HG03095 (cell line): Measurements from ENCODE around the gene RMDN2.

Experiments used
- ATAC-seq: cut with Tn5 transposase; IDR thresholded peaks from one replicate; pipeline ENCODE4 v1.9.1; 2021; ENCODE audit warnings: moderate library complexity; ENCODE audit not compliant: unreplicated experiment

Gene RMDN2

GRCh38 chr2:38037757-38038621 lies 112.9 kb downstream of the RMDN2 start:
- peak; percentile 80 for ATAC-seq

GRCh38 chr2:38038682-38039081 lies 113.6 kb downstream of the RMDN2 start:
- no peak for ATAC-seq

DNA sequence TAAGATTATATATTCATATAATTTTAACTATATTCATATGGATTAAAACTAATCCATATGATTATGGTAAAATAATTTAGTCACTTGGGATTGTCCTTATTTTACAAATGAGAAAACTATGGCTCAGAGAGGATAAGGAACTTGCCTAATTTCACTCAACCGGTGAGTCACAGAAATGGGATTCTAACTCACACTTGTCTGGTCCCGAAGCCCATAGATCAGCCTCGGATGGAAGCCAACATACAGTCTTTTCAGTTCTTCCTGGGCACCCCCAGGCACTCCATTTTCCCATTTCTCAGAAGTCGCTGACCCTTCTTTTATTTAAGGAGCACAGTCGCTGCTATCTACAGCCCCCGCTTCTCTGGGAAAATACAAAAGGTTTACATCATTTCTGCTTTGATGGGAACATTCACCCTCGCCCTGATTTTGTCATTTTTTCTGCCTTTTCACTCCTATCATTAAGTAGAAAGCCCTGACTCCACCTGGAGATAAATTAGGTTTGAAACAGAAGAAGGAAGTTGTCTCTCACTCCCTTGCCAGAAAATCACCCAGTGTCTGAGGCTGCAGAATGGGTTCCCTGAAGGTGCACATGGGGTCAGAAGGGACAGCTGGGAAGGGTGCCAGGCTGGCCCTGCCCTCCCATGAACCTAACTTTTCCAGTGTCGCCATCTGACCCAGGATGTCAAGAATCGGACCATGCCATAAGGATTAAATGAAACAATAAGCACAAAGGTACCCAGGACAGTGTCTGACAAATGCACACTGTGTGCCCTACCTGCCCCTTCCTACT lies 114.2 kb downstream of the RMDN2 start:
- ATAC-seq: no peak

GRCh38 chr2:38045811-38046210 lies 120.7 kb downstream of the RMDN2 start:
- ATAC-seq: no peak

- no peak for ATAC-seq
These were observed 131.1 kb downstream of the RMDN2 start for GRCh38 chr2:38056216-38056615.

DNA sequence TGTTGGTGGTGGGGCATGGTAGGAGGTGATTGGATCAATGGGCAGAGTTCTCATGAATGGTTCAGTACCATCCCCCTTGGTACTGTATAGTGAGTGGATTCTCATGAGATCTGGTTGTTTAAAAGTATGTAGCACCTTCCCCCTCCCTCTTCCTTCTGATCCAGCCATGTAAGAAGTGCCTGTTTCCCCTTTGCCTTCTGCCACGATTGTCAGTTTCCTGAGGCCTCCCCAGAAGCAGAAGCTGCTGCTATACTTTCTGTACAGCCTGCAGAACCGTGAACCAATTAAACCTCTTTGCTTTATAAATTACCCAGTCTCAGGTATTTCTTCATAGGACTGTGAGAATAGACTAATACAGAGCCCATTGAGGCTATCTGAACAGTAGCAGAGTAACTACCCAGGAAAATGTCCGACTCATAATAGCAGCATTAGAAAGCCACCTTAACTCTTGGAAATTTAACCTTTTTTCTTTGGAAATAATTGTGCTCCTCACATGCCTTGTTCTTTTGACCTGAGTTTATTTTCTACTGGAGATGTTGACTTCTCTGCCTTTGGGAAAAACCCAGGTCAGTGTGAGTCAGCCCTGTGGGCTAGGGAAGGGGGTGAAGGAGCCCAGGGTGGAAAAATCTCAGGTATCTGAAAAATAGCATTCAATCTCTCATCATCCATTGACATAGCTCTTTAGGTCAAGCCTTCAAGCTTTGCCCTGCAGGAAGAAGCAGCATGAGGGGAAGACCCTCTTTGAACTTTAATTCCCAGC lies 132.7 kb downstream of the RMDN2 start:
- ATAC-seq: no peak

- no peak for ATAC-seq
These were observed 135.3 kb downstream of the RMDN2 start for GRCh38 chr2:38060236-38061018.

DNA sequence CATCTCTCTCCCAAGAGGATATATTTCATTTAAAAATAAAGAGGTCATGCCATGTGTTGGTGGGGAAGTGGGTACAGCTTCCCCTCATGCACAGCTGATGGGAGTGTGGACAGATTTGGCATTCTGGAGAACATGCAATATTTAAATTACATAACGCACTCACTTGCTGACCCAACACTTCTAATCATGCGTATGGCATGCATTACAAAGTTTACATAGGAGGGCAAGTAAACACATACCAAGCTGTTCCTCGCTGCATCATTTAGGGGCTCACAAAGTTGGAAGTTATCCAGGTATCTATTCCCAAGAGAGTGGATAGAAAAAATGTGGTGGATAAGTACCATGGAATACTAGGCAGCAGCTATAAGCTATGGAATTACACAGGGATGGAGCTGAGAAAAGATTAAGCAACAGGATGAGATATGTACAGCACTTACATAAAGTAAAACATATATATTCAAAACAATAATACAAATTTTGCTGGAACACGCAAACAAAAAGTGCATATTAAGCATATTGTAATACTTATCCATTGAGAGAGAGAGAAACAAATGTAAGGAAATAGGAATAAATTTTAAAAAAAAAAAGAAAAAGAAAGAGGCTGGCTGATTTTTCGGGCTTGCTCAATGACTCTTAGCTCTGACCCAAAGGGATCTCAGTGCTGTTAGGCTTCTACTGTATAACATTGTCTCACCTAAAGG lies 139.9 kb downstream of the RMDN2 start:
- ATAC-seq: no peak

DNA sequence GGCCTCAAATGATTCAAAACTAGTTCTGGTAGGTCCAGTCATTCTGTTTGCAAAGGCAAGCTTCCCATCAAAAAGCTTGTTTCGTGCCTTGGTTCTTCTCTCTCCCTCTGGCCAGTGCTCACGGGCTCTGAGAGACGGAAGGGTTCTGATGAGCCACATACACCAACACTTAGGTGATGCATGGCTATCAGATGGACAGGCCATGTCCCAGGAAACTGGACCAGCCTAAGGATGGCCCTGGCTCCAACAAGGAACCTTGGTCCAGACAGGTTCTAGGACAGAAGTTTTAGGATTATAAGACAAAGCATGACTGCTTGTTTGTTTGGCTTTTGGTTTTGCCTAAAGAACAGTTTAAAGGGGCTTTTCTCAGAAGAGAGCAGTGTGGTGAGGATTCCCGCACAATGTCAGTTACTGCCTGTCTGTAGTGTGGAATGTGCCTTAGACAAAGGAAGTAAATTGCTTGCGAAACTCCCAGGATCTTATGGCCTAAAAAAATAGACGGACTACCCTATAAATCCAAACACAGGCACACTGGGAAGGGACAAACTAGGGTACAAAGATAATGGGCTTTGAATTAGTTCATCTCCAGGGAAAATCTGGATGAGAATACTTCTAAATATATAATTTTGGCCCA lies 140.5 kb downstream of the RMDN2 start:
- ATAC-seq: no peak

DNA sequence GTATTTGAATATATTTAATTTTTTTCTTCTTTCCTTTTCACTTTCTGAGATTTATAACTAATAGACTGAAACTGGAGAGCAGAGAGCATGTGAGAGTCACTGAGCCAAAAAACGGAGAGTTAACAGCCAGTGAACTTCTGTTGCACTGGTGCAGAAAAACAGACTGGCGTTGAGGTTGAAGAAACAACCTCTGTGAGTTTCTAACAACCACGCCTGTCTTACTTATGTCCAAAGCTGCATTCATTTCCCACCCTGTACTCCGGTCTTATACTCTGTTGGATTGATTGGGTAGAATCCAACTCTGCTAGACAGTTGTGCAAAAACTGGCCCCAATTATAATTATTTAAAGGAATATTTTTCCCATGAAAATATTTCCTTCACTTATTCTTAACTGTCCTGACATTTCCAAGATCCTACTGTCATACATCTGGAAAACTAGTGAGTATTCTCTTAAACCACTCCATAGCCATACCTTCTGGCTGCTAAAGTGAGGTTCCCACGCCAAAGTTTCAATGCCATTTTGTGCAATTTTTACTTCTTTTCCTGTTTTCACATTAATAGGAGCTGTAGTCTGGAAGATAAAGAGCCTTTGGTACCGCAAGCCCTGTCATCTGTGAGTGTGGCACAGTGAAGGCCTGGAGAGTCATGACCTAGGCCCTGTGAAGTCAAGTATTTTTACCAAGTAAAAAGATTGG lies 141.5 kb downstream of the RMDN2 start:
- ATAC-seq: no peak
